ENCODE data around the gene GPD2. TPM values are rescaled to one million over a fixed set of nuclear protein-coding genes. Genes with fewer than 3 reads are reported as not detected.

Gene GPD2
- total and polyA plus RNA-seq, 2 of the 13 experiments (the other 11 are each of a cell fraction or from before 2014, with no cell fraction given): not detected

- no peaks in the 10 kb centered on the region for H3K4me1 ChIP-seq (ENCODE audit: insufficient read depth, low read length)
- TF ChIP-seq ZNF792 (CRISPR knock-in tag; IDR thresholded peaks at IDR 0.05) (no peak), NAIF1 (CRISPR knock-in tag; IDR thresholded peaks at IDR 0.05; ENCODE audit: borderline replicate concordance) (no peak), NFKB2 (CRISPR knock-in tag; IDR thresholded peaks at IDR 0.05; ENCODE audit: borderline replicate concordance) (no peak), ZNF337 (CRISPR knock-in tag; IDR thresholded peaks at IDR 0.05; ENCODE audit: borderline replicate concordance, low read depth) (no peak), ZFP62 (CRISPR knock-in tag; IDR thresholded peaks at IDR 0.05) (no peak), ZNF275 (CRISPR knock-in tag; IDR thresholded peaks at IDR 0.05; ENCODE audit: borderline replicate concordance) (no peak), XRCC5 (optimal IDR thresholded peaks at IDR 0.05; ENCODE audit: low read length) (no peak)
These were observed 81.2 kb downstream of the GPD2 start for GRCh38 chr2:156517419-156517818.

DNA sequence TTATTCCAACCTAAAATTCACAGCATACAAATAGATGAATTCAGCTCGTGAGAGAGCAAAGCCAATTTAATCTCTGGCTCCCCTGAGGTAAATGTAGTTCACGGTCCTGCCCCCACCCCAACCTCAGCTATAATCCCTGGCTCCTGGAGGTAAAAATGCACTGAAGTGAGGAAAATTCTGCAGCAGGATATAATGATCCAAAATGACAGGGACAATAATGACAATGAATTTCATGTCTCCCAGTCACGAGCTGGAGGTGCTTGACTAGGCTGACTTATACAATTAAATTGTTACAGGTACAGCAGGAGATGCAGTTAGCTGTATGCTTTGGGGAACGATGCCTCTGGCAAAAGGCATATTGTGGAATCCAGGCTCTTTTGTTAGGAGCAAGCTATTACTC lies 82.0 kb downstream of the GPD2 start:
- Histone ChIP-seq H3K79me2 (ENCODE audit: insufficient read depth, low read length) (no peaks in the 10 kb centered on the region), H3K27ac (ENCODE audit: extremely low read length, insufficient read depth, low read length) (no peak overlapping the region), H4K20me1 (ENCODE audit: insufficient read depth, low read length) (no peaks in the 10 kb centered on the region), H3K4me3 (replicated peaks in 1 of 3; ENCODE audit: insufficient read depth in 1 of 3, low read depth in 2 of 3, low read length in 3 of 3) (no peak overlapping the region), H3K27me3 (ENCODE audit: control insufficient read depth in 1 of 2, insufficient read depth in 2 of 2, low read length in 2 of 2) (no peaks in the 10 kb centered on the region), H3K9me3 (ENCODE audit: low read length) (no peaks in the 10 kb centered on the region), H3K4me1 (ENCODE audit: insufficient read depth, low read length) (no peaks in the 10 kb centered on the region), H3K9ac (ENCODE audit: insufficient read depth, low read depth, low read length) (no peak overlapping the region), H2AFZ (ENCODE audit: low read length) (no peak overlapping the region), H3K4me2 (ENCODE audit: low read depth, low read length) (no peak overlapping the region), H3K36me3 (replicated peaks in 1 of 2; ENCODE audit: control insufficient read depth in 1 of 2, insufficient read depth in 2 of 2, low read length in 2 of 2) (no peaks in the 10 kb centered on the region)
- in situ Hi-C loops (cut with HindIII; ENCODE audit: extremely low pct_ligation_motif_present, low pct_unique_long_range_greater_than_20kb) (no loop called here), intact Hi-C loops (cut with micrococcal nuclease; ENCODE audit: unreplicated experiment) (no loop called here)
- no TSS peak for BruUV-seq (replicated peaks)
- ChIA-PET POLR2A (no interaction called here), CTCF (ENCODE audit: low intra/inter-chr PET ratio, low total read pairs) (no interaction called here)
- DNase-seq (ENCODE audit: low spot score) (no peak), FAIRE-seq (no peak), ATAC-seq (no peak)
- WGBS (ENCODE audit: low lambda C conversion rate): 0% methylated on average over 4 of the region's 4 CpGs
- TF ChIP-seq GZF1 (CRISPR knock-in tag; IDR thresholded peaks at IDR 0.05) (no peak), JARID2 (CRISPR knock-in tag; IDR thresholded peaks at IDR 0.05; ENCODE audit: insufficient replicate concordance) (no peak), ZNF234 (CRISPR knock-in tag; conservative IDR thresholded peaks at IDR 0.05) (no peak), HHEX (CRISPR knock-in tag; IDR thresholded peaks at IDR 0.05) (no peak), ZNF562 (CRISPR knock-in tag; IDR thresholded peaks at IDR 0.05; ENCODE audit: borderline replicate concordance) (no peak), USF2 (IDR thresholded peaks at IDR 0.05; ENCODE audit: low read depth, low read length) (no peak), USF2 (CRISPR knock-in tag; IDR thresholded peaks at IDR 0.05; ENCODE audit: borderline replicate concordance) (no peak), NFE2L1 (CRISPR knock-in tag; IDR thresholded peaks at IDR 0.05; ENCODE audit: borderline replicate concordance) (no peak), FOSL2 (CRISPR knock-in tag; IDR thresholded peaks at IDR 0.05) (no peak), MBD4 (IDR thresholded peaks at IDR 0.05; ENCODE audit: borderline replicate concordance, low read length) (no peak)
- TF ChIP-seq, protein P1, sequence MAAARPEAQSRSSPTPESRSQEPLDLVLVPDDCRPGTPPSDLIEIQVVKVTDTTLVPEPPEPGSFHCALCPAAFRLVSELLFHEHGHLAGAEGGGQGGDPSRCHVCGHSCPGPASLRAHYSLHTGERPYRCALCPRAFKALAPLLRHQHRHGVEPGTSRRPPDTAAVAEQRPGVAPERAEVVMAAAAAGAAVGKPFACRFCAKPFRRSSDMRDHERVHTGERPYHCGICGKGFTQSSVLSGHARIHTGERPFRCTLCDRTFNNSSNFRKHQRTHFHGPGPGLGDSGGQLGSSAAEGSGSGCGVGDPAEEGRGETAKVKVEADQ (CRISPR knock-in tag; IDR thresholded peaks at IDR 0.05; ENCODE audit: borderline replicate concordance): no peak

More at GRCh38 chr2:156517419-156517818, 81.2 kb downstream of the GPD2 start:
- intact Hi-C loops (cut with micrococcal nuclease; ENCODE audit: unreplicated experiment) (no loop called here), in situ Hi-C loops (cut with HindIII; ENCODE audit: extremely low pct_ligation_motif_present, low pct_unique_long_range_greater_than_20kb) (no loop called here)
- H3K9me3 ChIP-seq (ENCODE audit: low read length): no peaks in the 10 kb centered on the region
- CTCF ChIA-PET (ENCODE audit: low intra/inter-chr PET ratio, low total read pairs): no interaction called here
- POLR2A ChIA-PET: no interaction called here
- H2AFZ ChIP-seq (ENCODE audit: low read length): no peak overlapping the region
- no peaks in the 10 kb centered on the region for H3K79me2 ChIP-seq (ENCODE audit: insufficient read depth, low read length)
- H4K20me1 ChIP-seq (ENCODE audit: insufficient read depth, low read length): no peaks in the 10 kb centered on the region
- no peaks in the 10 kb centered on the region for H3K36me3 ChIP-seq (replicated peaks in 1 of 2; ENCODE audit: control insufficient read depth in 1 of 2, insufficient read depth in 2 of 2, low read length in 2 of 2)
- H3K4me2 ChIP-seq (ENCODE audit: low read depth, low read length): no peak overlapping the region
- DNase-seq (ENCODE audit: low spot score): no peak
- FAIRE-seq: no peak
- no peaks in the 10 kb centered on the region for H3K27me3 ChIP-seq (ENCODE audit: control insufficient read depth in 1 of 2, insufficient read depth in 2 of 2, low read length in 2 of 2)
- H3K27ac ChIP-seq (ENCODE audit: extremely low read length, insufficient read depth, low read length): no peak overlapping the region
- BruUV-seq (replicated peaks): no TSS peak
- no peak overlapping the region for H3K4me3 ChIP-seq (replicated peaks in 1 of 3; ENCODE audit: insufficient read depth in 1 of 3, low read depth in 2 of 3, low read length in 3 of 3)
- no peak overlapping the region for H3K9ac ChIP-seq (ENCODE audit: insufficient read depth, low read depth, low read length)
- ATAC-seq: no peak
